ENCODE measurements around the gene LSG1. TPM values are rescaled to one million over a fixed set of nuclear protein-coding genes. Genes with fewer than 3 reads are reported as not detected.

LSG1 gene
- total RNA-seq: 36.8 TPM
- long read RNA-seq, transcript LSG1-201 (14 exons, 3,572 nt): major isoform, 56 of 66 reads
- long read RNA-seq, partial matches to known transcripts: 3 of 66 reads
- long read RNA-seq, other reads (novel, unspliced or antisense): 7 of 66 reads

GRCh38 chr3:194671900-194672808 lies at the start of gene LSG1:
Gene LSG1 (minus strand): TSS chr3:194672191. CDS start chr3:194672162, 29 bp downstream.
- H3K9me3 ChIP-seq: no peaks in the 10 kb centered on the region
- TF ChIP-seq CTCF (IDR thresholded peaks at IDR 0.05): no peak
- intact Hi-C loops (cut with DNase I): no loop called here

GRCh38 chr3:194720048-194720447 lies 48.1 kb upstream of the LSG1 start:
- Histone ChIP-seq H3K36me3 (no peaks in the 10 kb centered on the region), H3K9me3 (no peaks in the 10 kb centered on the region), H3K4me3 (no peak overlapping the region), H3K27ac (no peak overlapping the region), H3K4me1 (no peaks in the 10 kb centered on the region), H3K27me3 (no peaks in the 10 kb centered on the region)
- peak; percentile 70 for ATAC-seq
- no peak for DNase-seq
- intact Hi-C loops (cut with DNase I): no loop called here
- TF ChIP-seq CTCF (IDR thresholded peaks at IDR 0.05): no peak

More at GRCh38 chr3:194671900-194672808, at the start of gene LSG1:
- Histone ChIP-seq H3K4me1 (peaks cover 15% of the 10 kb centered on the region), H3K4me3 (peak within 1 kb of the TSS; percentile 90), H3K36me3 (peaks cover 24% of the 10 kb centered on the region), H3K27me3 (peaks cover 4% of the 10 kb centered on the region), H3K27ac (peak within 1 kb of the TSS; percentile 98)
- peak; percentile 98 for ATAC-seq
- DNase-seq: peak; percentile 95

- Histone ChIP-seq H3K4me3 (no peak overlapping the region), H3K9me3 (no peaks in the 10 kb centered on the region), H3K27ac (no peak overlapping the region), H3K4me1 (no peaks in the 10 kb centered on the region), H3K27me3 (no peaks in the 10 kb centered on the region), H3K36me3 (no peaks in the 10 kb centered on the region)
- intact Hi-C loops (cut with DNase I): no loop called here
- no peak for TF ChIP-seq CTCF (IDR thresholded peaks at IDR 0.05)
- ATAC-seq: no peak
- DNase-seq: no peak
Observed at GRCh38 chr3:194718079-194718478, 46.1 kb upstream of the LSG1 start.

- TF ChIP-seq CTCF (IDR thresholded peaks at IDR 0.05): no peak
- Histone ChIP-seq H3K36me3 (no peaks in the 10 kb centered on the region), H3K4me3 (no peak overlapping the region), H3K27ac (no peak overlapping the region), H3K27me3 (no peaks in the 10 kb centered on the region), H3K4me1 (no peaks in the 10 kb centered on the region), H3K9me3 (no peaks in the 10 kb centered on the region)
- ATAC-seq (no peak), DNase-seq (no peak)
- intact Hi-C loops (cut with DNase I): no loop called here
Observed at GRCh38 chr3:194715022-194715800, 43.2 kb upstream of the LSG1 start.

GRCh38 chr3:194714564-194714963 lies 42.6 kb upstream of the LSG1 start:
- Histone ChIP-seq H3K27me3 (no peaks in the 10 kb centered on the region), H3K4me1 (no peaks in the 10 kb centered on the region), H3K4me3 (no peak overlapping the region), H3K36me3 (no peaks in the 10 kb centered on the region), H3K9me3 (no peaks in the 10 kb centered on the region), H3K27ac (no peak overlapping the region)
- TF ChIP-seq CTCF (IDR thresholded peaks at IDR 0.05): no peak
- intact Hi-C loops (cut with DNase I): no loop called here
- ATAC-seq (no peak), DNase-seq (no peak)
